ENCODE data around the gene PSMD10. TPM values are rescaled to one million over a fixed set of nuclear protein-coding genes. Genes with fewer than 3 reads are reported as not detected.

Gene PSMD10
- total RNA-seq: 10 to 100 TPM; 42.3 to 42.6 TPM

- Mint-ChIP-seq H3K9me3 (no peaks in the 10 kb centered on the region), H3K4me3 (no peak within 1 kb of the TSS), H3K36me3 (peaks cover 3% of the 10 kb centered on the region), H3K27ac (no peak within 1 kb of the TSS), H3K4me1 (peaks cover 3% of the 10 kb centered on the region), H3K27me3 (no peaks in the 10 kb centered on the region)
- DNase-seq: peak; percentile 88
Observed at GRCh38 chrX:108091264-108091877, at the start of gene PSMD10, which contains the start of gene ATG4A. PSMD10 (minus strand) TSS chrX:108091542; CDS start chrX:108091520, 22 bp downstream. ATG4A (plus strand) TSS chrX:108091778; CDS start chrX:108091827, 49 bp downstream.

- H3K27ac Mint-ChIP-seq: no peak overlapping the region
- H3K4me3 Mint-ChIP-seq: no peak overlapping the region
- no peaks in the 10 kb centered on the region for H3K4me1 Mint-ChIP-seq
- no peaks in the 10 kb centered on the region for H3K9me3 Mint-ChIP-seq
- no peak for DNase-seq
- H3K36me3 Mint-ChIP-seq: peaks cover 10% of the 10 kb centered on the region
- H3K27me3 Mint-ChIP-seq: no peaks in the 10 kb centered on the region
Observed at GRCh38 chrX:108138814-108139702, 47.7 kb upstream of the PSMD10 start.

GRCh38 chrX:108134724-108135123 is 43.4 kb upstream of the PSMD10 start:
- no peaks in the 10 kb centered on the region for H3K9me3 Mint-ChIP-seq
- H3K4me1 Mint-ChIP-seq: no peaks in the 10 kb centered on the region
- H3K4me3 Mint-ChIP-seq: no peak overlapping the region
- H3K36me3 Mint-ChIP-seq: peaks cover 17% of the 10 kb centered on the region
- no peak for DNase-seq
- no peak overlapping the region for H3K27ac Mint-ChIP-seq
- H3K27me3 Mint-ChIP-seq: no peaks in the 10 kb centered on the region

GRCh38 chrX:108132876-108133275 is 41.5 kb upstream of the PSMD10 start:
- Mint-ChIP-seq H3K4me3 (no peak overlapping the region), H3K27ac (no peak overlapping the region), H3K36me3 (peaks cover 9% of the 10 kb centered on the region), H3K27me3 (no peaks in the 10 kb centered on the region), H3K9me3 (no peaks in the 10 kb centered on the region), H3K4me1 (no peaks in the 10 kb centered on the region)
- no peak for DNase-seq

- Mint-ChIP-seq H3K4me3 (no peak overlapping the region), H3K36me3 (peaks cover 9% of the 10 kb centered on the region), H3K27ac (no peak overlapping the region), H3K4me1 (no peaks in the 10 kb centered on the region), H3K27me3 (no peaks in the 10 kb centered on the region), H3K9me3 (no peaks in the 10 kb centered on the region)
- no peak for DNase-seq
Observed at GRCh38 chrX:108132034-108132433, 40.7 kb upstream of the PSMD10 start.

GRCh38 chrX:108131471-108131870 is 40.1 kb upstream of the PSMD10 start:
- Mint-ChIP-seq H3K36me3 (peaks cover 9% of the 10 kb centered on the region), H3K27me3 (no peaks in the 10 kb centered on the region), H3K27ac (no peak overlapping the region), H3K4me3 (no peak overlapping the region), H3K9me3 (no peaks in the 10 kb centered on the region), H3K4me1 (no peaks in the 10 kb centered on the region)
- DNase-seq: no peak

- Mint-ChIP-seq H3K9me3 (no peaks in the 10 kb centered on the region), H3K4me1 (no peaks in the 10 kb centered on the region), H3K27me3 (no peaks in the 10 kb centered on the region), H3K27ac (no peak overlapping the region), H3K4me3 (no peak overlapping the region), H3K36me3 (peaks cover 9% of the 10 kb centered on the region)
- DNase-seq: no peak
Observed at GRCh38 chrX:108130889-108131288, 39.5 kb upstream of the PSMD10 start.

- Mint-ChIP-seq H3K9me3 (no peaks in the 10 kb centered on the region), H3K4me3 (no peak overlapping the region), H3K36me3 (peaks cover 9% of the 10 kb centered on the region), H3K27me3 (no peaks in the 10 kb centered on the region), H3K27ac (no peak overlapping the region), H3K4me1 (no peaks in the 10 kb centered on the region)
- no peak for DNase-seq
Observed at GRCh38 chrX:108127152-108127551, 35.8 kb upstream of the PSMD10 start.

- Mint-ChIP-seq H3K4me3 (no peak overlapping the region), H3K4me1 (no peaks in the 10 kb centered on the region), H3K27ac (no peak overlapping the region), H3K27me3 (no peaks in the 10 kb centered on the region), H3K36me3 (peaks cover 7% of the 10 kb centered on the region), H3K9me3 (no peaks in the 10 kb centered on the region)
- DNase-seq: no peak
Observed at GRCh38 chrX:108126661-108127060, 35.3 kb upstream of the PSMD10 start.

- H3K4me3 Mint-ChIP-seq: no peak overlapping the region
- no peaks in the 10 kb centered on the region for H3K4me1 Mint-ChIP-seq
- H3K36me3 Mint-ChIP-seq: no peaks in the 10 kb centered on the region
- no peak for DNase-seq
- no peaks in the 10 kb centered on the region for H3K9me3 Mint-ChIP-seq
- H3K27me3 Mint-ChIP-seq: no peaks in the 10 kb centered on the region
- no peak overlapping the region for H3K27ac Mint-ChIP-seq
Observed at GRCh38 chrX:108123591-108124366, 32.4 kb upstream of the PSMD10 start.

GRCh38 chrX:108122748-108123147 is 31.4 kb upstream of the PSMD10 start:
- no peaks in the 10 kb centered on the region for H3K36me3 Mint-ChIP-seq

GRCh38 chrX:108121291-108121690 is 29.9 kb upstream of the PSMD10 start:
- Mint-ChIP-seq H3K27me3 (no peaks in the 10 kb centered on the region), H3K4me3 (no peak overlapping the region), H3K9me3 (no peaks in the 10 kb centered on the region), H3K36me3 (no peaks in the 10 kb centered on the region), H3K4me1 (no peaks in the 10 kb centered on the region), H3K27ac (no peak overlapping the region)
- no peak for DNase-seq

More at GRCh38 chrX:108122748-108123147, 31.4 kb upstream of the PSMD10 start:
- Mint-ChIP-seq H3K4me1 (no peaks in the 10 kb centered on the region), H3K4me3 (no peak overlapping the region), H3K27me3 (no peaks in the 10 kb centered on the region), H3K27ac (no peak overlapping the region), H3K9me3 (no peaks in the 10 kb centered on the region)
- DNase-seq: no peak

GRCh38 chrX:108117988-108118387 is 26.6 kb upstream of the PSMD10 start:
- Mint-ChIP-seq H3K27me3 (no peaks in the 10 kb centered on the region), H3K4me3 (no peak overlapping the region), H3K9me3 (no peaks in the 10 kb centered on the region), H3K36me3 (no peaks in the 10 kb centered on the region), H3K4me1 (peaks cover 3% of the 10 kb centered on the region), H3K27ac (no peak overlapping the region)
- no peak for DNase-seq

- no peaks in the 10 kb centered on the region for H3K27me3 Mint-ChIP-seq
- no peak overlapping the region for H3K27ac Mint-ChIP-seq
- no peaks in the 10 kb centered on the region for H3K9me3 Mint-ChIP-seq
- H3K4me1 Mint-ChIP-seq: peaks cover 3% of the 10 kb centered on the region
- H3K36me3 Mint-ChIP-seq: peaks cover 3% of the 10 kb centered on the region
- no peak for DNase-seq
- H3K4me3 Mint-ChIP-seq: no peak overlapping the region
Observed at GRCh38 chrX:108114541-108114940, 23.2 kb upstream of the PSMD10 start.

- no peaks in the 10 kb centered on the region for H3K27me3 Mint-ChIP-seq
- no peak overlapping the region for H3K4me3 Mint-ChIP-seq
- H3K4me1 Mint-ChIP-seq: peaks cover 10% of the 10 kb centered on the region
- H3K9me3 Mint-ChIP-seq: peaks cover 2% of the 10 kb centered on the region
- H3K36me3 Mint-ChIP-seq: peaks cover 18% of the 10 kb centered on the region
- DNase-seq: no peak
- no peak overlapping the region for H3K27ac Mint-ChIP-seq
Observed at GRCh38 chrX:108105473-108105872, 14.1 kb upstream of the PSMD10 start.
